Measurements from ENCODE around the gene NR4A3.

NR4A3 gene

DNA sequence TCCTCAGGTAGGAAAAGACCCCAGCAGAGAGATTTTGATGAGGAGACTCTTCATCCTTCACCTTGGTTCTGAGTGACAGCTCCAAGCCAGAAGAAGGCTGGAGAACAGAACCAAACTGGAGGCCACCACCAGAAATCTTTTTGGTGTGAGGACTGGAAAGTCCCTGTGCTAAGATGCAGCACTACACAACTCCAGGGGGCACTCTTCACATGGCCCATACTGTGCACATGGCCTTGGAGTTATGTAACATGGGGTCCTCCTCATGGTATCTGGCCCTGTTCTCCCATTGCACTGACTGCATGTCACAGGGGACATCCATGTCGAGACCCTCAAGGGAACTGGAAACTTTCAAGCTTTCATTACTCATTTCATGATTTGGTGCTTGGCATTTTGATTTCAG lies 67.4 kb downstream of the NR4A3 start:
- no peak for DNase-seq

DNA sequence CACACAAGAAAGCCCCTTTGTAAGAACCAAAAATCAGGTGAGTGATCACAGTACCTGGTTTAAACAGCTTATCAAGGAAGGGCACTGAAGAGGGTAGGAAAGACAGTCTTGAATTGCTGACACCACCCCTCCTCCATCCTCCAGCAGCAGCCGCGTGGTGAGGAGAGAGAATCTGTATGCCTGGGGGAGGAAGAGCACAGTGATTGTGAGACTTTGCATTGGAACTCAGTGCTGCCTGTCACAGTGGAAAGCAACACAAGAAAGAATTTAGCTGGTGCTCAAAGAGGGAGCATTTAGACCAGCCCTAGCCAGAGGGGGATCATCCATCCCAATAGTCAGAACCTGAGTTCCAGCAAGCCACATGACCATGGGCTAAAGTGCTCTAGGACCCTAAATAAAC lies 73.1 kb downstream of the NR4A3 start:
- DNase-seq, result no peak

DNA sequence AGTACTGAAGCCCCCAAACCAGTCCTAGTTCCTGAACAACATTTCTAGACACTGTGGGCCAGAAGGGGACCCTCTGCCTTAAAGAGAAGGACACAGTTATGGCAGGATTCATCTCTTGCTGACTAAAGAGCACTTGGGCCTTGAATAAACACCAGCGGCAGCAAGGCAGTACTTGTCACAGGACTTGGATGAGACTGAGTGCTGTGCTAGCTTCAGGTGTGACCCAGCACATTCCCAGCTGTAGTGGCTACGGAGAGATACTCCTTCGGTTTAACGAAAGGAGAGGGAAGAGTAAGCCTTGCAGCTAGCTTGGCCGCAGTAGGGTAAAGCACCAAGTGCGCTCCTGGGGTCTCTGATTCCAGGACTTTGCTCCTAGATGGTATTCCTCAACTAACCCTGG lies 73.8 kb downstream of the NR4A3 start:
- no peak for DNase-seq

DNA sequence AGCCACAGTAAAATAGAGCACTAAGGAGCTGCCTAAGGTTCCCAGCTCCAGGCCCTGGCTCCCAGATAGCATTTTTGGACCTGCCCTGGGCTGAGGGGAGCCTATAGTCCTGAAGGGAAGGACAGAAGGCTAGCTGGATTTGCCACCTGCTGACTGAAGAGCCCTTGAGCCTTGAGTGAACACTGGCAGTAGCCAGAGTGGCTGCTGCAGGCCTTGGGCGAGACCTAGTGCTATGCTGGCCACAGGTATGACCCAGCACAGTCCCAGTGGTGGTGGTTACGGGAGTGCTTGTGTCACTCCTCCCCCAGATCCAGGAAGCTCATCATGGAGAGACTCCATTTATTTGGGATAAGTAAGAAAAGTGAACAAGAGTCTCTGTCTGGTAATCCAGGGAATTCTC lies 74.4 kb downstream of the NR4A3 start:
- DNase-seq, result no peak

DNA sequence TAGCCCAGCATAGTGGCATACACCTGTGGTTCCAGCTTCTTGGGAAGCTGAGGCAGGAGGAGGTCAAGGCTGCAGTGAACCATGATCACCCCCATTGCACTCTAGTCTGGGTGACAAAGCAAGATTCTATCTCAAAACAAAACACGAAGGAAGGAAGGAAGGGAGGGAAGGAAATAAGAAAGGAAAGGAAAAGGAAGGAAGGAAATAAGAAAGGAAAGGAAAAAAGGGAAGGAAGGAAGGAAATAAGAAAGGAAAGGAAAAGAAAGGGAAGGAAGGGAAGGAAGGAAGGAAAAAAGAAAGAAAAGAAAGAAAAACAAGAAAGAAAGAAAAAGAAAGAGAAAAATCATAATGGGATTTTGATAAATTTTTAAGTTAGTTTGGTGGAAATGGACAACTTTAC lies 81.7 kb downstream of the NR4A3 start:
- DNase-seq, result no peak

DNA sequence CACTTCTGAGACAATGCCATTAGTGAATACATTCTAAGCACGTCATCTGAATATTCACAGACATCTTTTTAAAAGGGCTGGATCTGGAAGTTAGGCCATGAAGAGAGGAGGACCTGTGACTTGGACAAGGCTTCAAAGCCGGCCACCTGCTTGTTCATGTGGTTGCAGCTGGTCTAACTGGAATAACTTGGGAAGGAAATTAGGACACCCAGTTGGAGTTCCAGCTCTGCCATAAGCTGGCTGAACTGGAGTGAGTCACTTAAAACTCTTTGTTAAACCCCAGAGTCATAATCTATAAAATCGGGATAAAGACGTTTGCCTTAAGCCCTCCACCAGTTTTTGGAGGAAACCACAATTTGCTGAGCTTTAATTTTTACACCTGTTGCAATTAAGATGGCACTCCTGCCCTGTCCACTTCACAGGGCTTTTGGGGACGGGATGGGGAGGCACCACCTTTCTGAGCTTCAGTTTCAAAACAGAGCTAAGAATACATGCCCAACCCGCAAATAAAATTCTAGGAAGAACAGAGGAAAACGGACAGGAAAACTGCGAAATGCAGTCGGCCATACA lies 84.2 kb downstream of the NR4A3 start:
- no peak for DNase-seq

DNA sequence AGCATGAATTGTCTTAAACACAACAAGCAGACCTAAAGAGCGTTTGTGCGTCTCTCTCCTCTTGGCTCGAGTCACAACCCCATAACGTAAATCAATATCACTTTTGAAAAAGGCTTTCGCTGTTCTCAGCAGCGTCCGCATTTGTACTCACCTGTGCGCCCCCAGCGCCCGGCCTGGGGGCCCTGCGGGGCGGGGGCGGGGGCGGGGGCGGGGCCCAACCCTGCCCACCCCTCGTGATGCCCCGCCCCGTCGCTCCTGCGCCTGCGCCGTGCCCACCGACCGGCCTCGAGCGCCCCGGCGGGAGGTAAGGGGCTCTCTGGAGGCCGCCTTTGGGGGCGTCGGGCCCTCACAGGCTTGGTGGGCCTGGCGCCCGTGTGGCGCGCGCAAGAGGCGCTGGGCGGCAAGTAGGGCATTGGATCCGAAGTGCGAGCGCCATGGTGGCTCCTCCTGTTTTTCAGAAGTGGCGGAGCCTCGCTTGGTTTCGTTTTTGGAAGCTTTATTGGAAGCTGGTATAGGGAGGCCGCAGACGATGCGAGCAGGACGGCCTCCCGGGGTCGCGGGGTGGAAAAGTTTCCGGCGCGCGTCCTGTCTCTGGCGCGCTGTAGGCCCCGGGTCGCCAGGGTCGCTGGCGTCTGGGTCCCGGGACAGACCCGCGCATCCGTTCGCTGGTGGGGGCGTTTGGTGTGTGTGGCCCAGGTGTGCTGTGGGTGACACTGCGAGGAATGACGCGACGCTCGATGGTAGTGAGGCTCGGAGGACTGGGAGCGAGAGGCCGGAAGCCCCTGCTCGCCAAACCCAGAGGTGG lies 84.9 kb downstream of the NR4A3 start, which contains the start of gene STX17:
STX17 (plus strand) TSS at position 252 of the 805 bp plus-strand sequence. CDS start 8,586 bp downstream, outside the sequence.
- DNase-seq, result peak; percentile 82

DNA sequence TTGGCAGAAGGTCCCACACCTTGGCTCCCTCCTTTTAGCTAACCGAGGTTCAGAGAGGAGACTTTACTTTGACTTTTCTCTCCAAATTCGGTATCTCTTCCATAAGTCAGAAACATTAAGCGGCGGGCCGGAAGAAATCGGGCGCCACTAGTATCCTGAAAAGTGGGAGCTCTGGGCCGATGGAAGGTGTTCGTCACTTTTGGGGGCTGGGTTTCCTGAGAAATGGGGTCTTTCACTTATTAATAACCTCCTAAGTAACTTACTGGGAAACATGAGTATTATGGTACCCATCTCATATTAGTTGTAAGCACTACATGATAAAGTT lies 85.5 kb downstream of the NR4A3 start:
- DNase-seq, result no peak

DNA sequence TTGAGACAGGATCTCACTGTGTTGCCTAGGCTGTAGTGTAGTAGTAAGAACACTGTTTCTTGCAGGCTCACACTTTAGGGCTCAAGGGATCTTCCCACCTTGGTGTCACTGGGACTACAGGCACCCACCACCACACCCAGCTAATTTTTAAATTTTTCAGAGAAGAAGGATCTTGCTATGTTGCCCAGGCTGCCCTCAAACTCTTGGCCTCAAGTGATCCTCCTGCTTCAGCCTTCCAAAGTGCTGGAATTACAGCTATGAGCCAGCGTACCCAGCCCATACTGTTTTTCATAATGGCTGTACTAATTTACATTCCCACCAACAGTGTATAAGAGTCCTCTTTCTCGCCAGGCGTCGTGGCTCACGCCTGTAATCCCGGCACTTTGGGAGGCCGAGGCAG lies 89.9 kb downstream of the NR4A3 start:
- DNase-seq, result no peak
